Panc1 (cell line): ENCODE results near the gene FRYL. TPM values are rescaled to one million over a fixed set of nuclear protein-coding genes. Genes with fewer than 3 reads are reported as not detected.

ENCODE experiments used
- ATAC-seq: fragments of 200-7000 bp; cut with Tn5 transposase; 2 replicates; pipeline ENCODE4 v1.9.1; 2020; ENCODE audit warnings: mild to moderate bottlenecking, moderate library complexity
- BruUV-seq: library from RNA; stranded (reverse); fragments of 400-500 nt; replicated peaks from 2 replicates; lab custom pipeline; 2021; lab: Mats Ljungman, UMichigan
- CTCF ChIA-PET: fragments of 300-600 bp; sonication (Branson Sonifier 250); formaldehyde crosslinking; loops from one replicate; lab custom pipeline; 2022; ENCODE audit warnings: antibody characterized with exemption; lab: Charles Lee
- POLR2A ChIA-PET: fragments of 300-600 bp; sonication (Branson Sonifier 250); formaldehyde crosslinking; loops from one replicate; lab custom pipeline; 2022; ENCODE audit warnings: antibody characterized with exemption; lab: Charles Lee
- DNase-seq: peaks from one replicate; pipeline ENCODE4 v3.0.0-alpha.2; 2010; ENCODE audit warnings: low read depth, low spot score
- H3K27ac ChIP-seq: 2 replicates; pipeline ENCODE4 v1.5.1; 2011; ENCODE audit warnings: mild to moderate bottlenecking, low read length, inconsistent platforms
- H3K27me3 ChIP-seq: fragments of 200-500 bp; sonication (Bioruptor generic); 2 replicates; pipeline ENCODE4 v1.6.0; 2014; ENCODE audit warnings: low read length, inconsistent platforms; ENCODE audit not compliant: control insufficient read depth, insufficient read depth
- H3K36me3 ChIP-seq: fragments of 200-500 bp; sonication (Bioruptor generic); 2 replicates; pipeline ENCODE4 v1.5.1; 2014; ENCODE audit warnings: inconsistent platforms, mild to moderate bottlenecking, low read length, moderate library complexity; ENCODE audit not compliant: control insufficient read depth, insufficient read depth
- H3K4me1 ChIP-seq: 2 replicates; pipeline ENCODE4 v1.5.1; 2011; ENCODE audit warnings: inconsistent platforms, mild to moderate bottlenecking, low read length, moderate library complexity; ENCODE audit not compliant: control insufficient read depth, insufficient read depth
- H3K4me3 ChIP-seq, 2 experiments: 2 replicates each; pipeline ENCODE4 v1.5.1; 2011 to 2012; ENCODE audit warnings: low read depth in 2 of 2, low read length in 2 of 2, mild to moderate bottlenecking in 2 of 2, inconsistent platforms in 1 of 2, moderate library complexity in 1 of 2
- H3K9me3 ChIP-seq: fragments of 200-500 bp; sonication (Bioruptor generic); 2 replicates; pipeline ENCODE4 v1.5.1; 2014; ENCODE audit warnings: low read depth, mild to moderate bottlenecking, inconsistent platforms, low read length, moderate library complexity; ENCODE audit not compliant: control insufficient read depth, insufficient read depth
- CTCF ChIP-seq: fragments of 450-650 bp; IDR thresholded peaks from 2 replicates; pipeline ENCODE4 v1.5.1; 2017; ENCODE audit warnings: mild to moderate bottlenecking
- POLR2AphosphoS5 ChIP-seq: IDR thresholded peaks from 2 replicates; pipeline ENCODE4 v1.6.1; 2012; ENCODE audit warnings: mild to moderate bottlenecking, low read depth, low read length, moderate library complexity
- REST ChIP-seq, 2 experiments: IDR thresholded peaks; 2 replicates each; pipeline ENCODE4 v1.6.1; 2011 to 2012; ENCODE audit warnings: low read depth in 2 of 2, control low read depth in 1 of 2, low read length in 1 of 2, mild to moderate bottlenecking in 1 of 2, moderate library complexity in 1 of 2; ENCODE audit not compliant: insufficient read depth in 1 of 2
- SIN3A ChIP-seq: IDR thresholded peaks from 2 replicates; pipeline ENCODE4 v1.6.1; 2012; ENCODE audit warnings: low read depth, mild to moderate bottlenecking, low read length, moderate library complexity, borderline replicate concordance; ENCODE audit not compliant: insufficient read depth
- TCF7L2 ChIP-seq: IDR thresholded peaks from 2 replicates; pipeline ENCODE4 v1.6.1; 2011; ENCODE audit warnings: mild to moderate bottlenecking, low read depth, low read length, inconsistent platforms
- in situ Hi-C: cut with HindIII; loops from 2 replicates; pipeline ENCODE4 v1.10.0; 2016; ENCODE audit warnings: low sequenced_read_pairs, low pct_unique_long_range_greater_than_20kb
- intact Hi-C: fragments of 100-400 bp; cut with micrococcal nuclease; formaldehyde crosslinking; loops from one replicate; pipeline ENCODE4 v1.10.0; 2022; ENCODE audit not compliant: unreplicated experiment
- total RNA-seq: library from RNA; stranded (reverse); gene quantifications from one replicate; pipeline ENCODE4 v1.2.1, GENCODE V29; 2021; ENCODE audit not compliant: unreplicated experiment

Gene FRYL
- total RNA-seq, 1 experiment from 2014 or later: 47.5 TPM

GRCh38 chr4:48796927-48797679, 17.0 kb upstream of the FRYL start:
- TF ChIP-seq SIN3A (no peak), POLR2AphosphoS5 (no peak), TCF7L2 (no peak), REST (IDR thresholded peaks at IDR 0.05; ENCODE audit: insufficient read depth in 1 of 2, low read depth in 2 of 2, low read length in 1 of 2) (no peak), CTCF (no peak)
- no peak for DNase-seq
- ATAC-seq: no peak
- H3K4me3 ChIP-seq: no peak overlapping the region
- H3K27me3 ChIP-seq: no peaks in the 10 kb centered on the region
- no peak overlapping the region for H3K27ac ChIP-seq
- ChIA-PET POLR2A (no interaction called here), CTCF (no interaction called here)
- BruUV-seq: no TSS peak
- H3K9me3 ChIP-seq: no peaks in the 10 kb centered on the region
- intact Hi-C loops: no loop called here
- in situ Hi-C loops: no loop called here
- H3K4me1 ChIP-seq: no peaks in the 10 kb centered on the region
- H3K36me3 ChIP-seq: no peaks in the 10 kb centered on the region

- CTCF ChIA-PET: no interaction called here
- no peaks in the 10 kb centered on the region for H3K36me3 ChIP-seq
- in situ Hi-C loops: no loop called here
- POLR2A ChIA-PET: no interaction called here
- no TSS peak for BruUV-seq
- DNase-seq (no peak), ATAC-seq (no peak)
- H3K27me3 ChIP-seq: no peaks in the 10 kb centered on the region
- no peaks in the 10 kb centered on the region for H3K4me1 ChIP-seq
- no peaks in the 10 kb centered on the region for H3K9me3 ChIP-seq
- no peak overlapping the region for H3K27ac ChIP-seq
- TF ChIP-seq POLR2AphosphoS5: no peak
- no peak for TF ChIP-seq TCF7L2
- no peak for TF ChIP-seq CTCF
- TF ChIP-seq REST (IDR thresholded peaks at IDR 0.05; ENCODE audit: insufficient read depth in 1 of 2, low read depth in 2 of 2, low read length in 1 of 2): no peak
- TF ChIP-seq SIN3A: no peak
- intact Hi-C loops: no loop called here
- H3K4me3 ChIP-seq: no peak overlapping the region
These were observed 16.3 kb upstream of the FRYL start for GRCh38 chr4:48796191-48796926.
